WTC11 (cell line): Measurements from ENCODE around the gene PCSK1N. TPM values are rescaled to one million over a fixed set of nuclear protein-coding genes. Genes with fewer than 3 reads are reported as not detected.

Source experiments
- ATAC-seq: fragments of 200-7000 bp; cut with Tn5 transposase; 2 replicates; pipeline ENCODE4 v1.10.0; 2021; ENCODE audit warnings: mild to moderate bottlenecking, moderate library complexity
- CTCF ChIA-PET: fragments of 300-600 bp; sonication (Branson Sonifier 250); formaldehyde crosslinking; loops from one replicate; lab custom pipeline; 2021; ENCODE audit warnings: antibody characterized with exemption; lab: Charles Lee
- POLR2A ChIA-PET: fragments of 350-600 bp; sonication (Branson Sonifier 250); formaldehyde crosslinking; loops from one replicate; lab custom pipeline; 2021; ENCODE audit warnings: antibody characterized with exemption; lab: Charles Lee
- DNase-seq: peaks from one replicate; pipeline ENCODE4 v3.0.0; 2021; ENCODE audit warnings: low spot score
- H3K27ac Mint-ChIP-seq: 2 replicates; pipeline ENCODE4 v1.8.0; 2021; ENCODE audit warnings: mixed read lengths
- H3K27me3 Mint-ChIP-seq: 2 replicates; pipeline ENCODE4 v1.8.0; 2021; ENCODE audit warnings: low read depth, mild to moderate bottlenecking, moderate library complexity, mixed read lengths
- H3K36me3 Mint-ChIP-seq: 2 replicates; pipeline ENCODE4 v1.8.0; 2021; ENCODE audit warnings: mixed read lengths
- H3K4me1 Mint-ChIP-seq: 2 replicates; pipeline ENCODE4 v1.8.0; 2022; ENCODE audit warnings: mixed read lengths
- H3K4me3 Mint-ChIP-seq: 2 replicates; pipeline ENCODE4 v1.8.0; 2021; ENCODE audit warnings: mild to moderate bottlenecking, moderate library complexity, mixed read lengths
- H3K9me3 Mint-ChIP-seq: 2 replicates; pipeline ENCODE4 v1.8.0; 2021; ENCODE audit warnings: mixed read lengths
- CREB1 ChIP-seq: sonication (generic); formaldehyde crosslinking; IDR thresholded peaks from 2 replicates; pipeline ENCODE4 v1.8.0; 2023; ENCODE audit warnings: mild to moderate bottlenecking, missing genetic modification reagents
- ELF4 ChIP-seq: sonication (generic); formaldehyde crosslinking; IDR thresholded peaks from 2 replicates; pipeline ENCODE4 v1.8.1; 2022; ENCODE audit warnings: low read depth, mild to moderate bottlenecking, moderate library complexity, missing genetic modification reagents
- FOXP1 ChIP-seq: sonication (generic); formaldehyde crosslinking; IDR thresholded peaks from 2 replicates; pipeline ENCODE4 v1.8.0; 2022; ENCODE audit warnings: missing genetic modification reagents, mild to moderate bottlenecking, moderate library complexity, borderline replicate concordance
- GRHL2 ChIP-seq: fragments of 250-450 bp; sonication (Bioruptor Pico); IDR thresholded peaks from 2 replicates; pipeline ENCODE4 v1.8.0; 2022; ENCODE audit warnings: mild to moderate bottlenecking, moderate library complexity; ENCODE audit not compliant: insufficient replicate concordance, severe bottlenecking
- IRF2 ChIP-seq: sonication (generic); formaldehyde crosslinking; IDR thresholded peaks from 2 replicates; pipeline ENCODE4 v1.8.0; 2022; ENCODE audit warnings: low read depth, missing genetic modification reagents, borderline replicate concordance
- PRRX2 ChIP-seq: fragments of 250-450 bp; sonication (Bioruptor Pico); IDR thresholded peaks from 2 replicates; pipeline ENCODE4 v1.8.0; 2021; ENCODE audit warnings: mild to moderate bottlenecking
- SOX15 ChIP-seq: fragments of 250-450 bp; sonication (Bioruptor Pico); IDR thresholded peaks from 2 replicates; pipeline ENCODE4 v1.9.0; 2021; ENCODE audit warnings: mild to moderate bottlenecking
- TCF7 ChIP-seq: sonication (generic); formaldehyde crosslinking; IDR thresholded peaks from 2 replicates; pipeline ENCODE4 v1.8.0; 2022; ENCODE audit warnings: mild to moderate bottlenecking, low read depth, missing genetic modification reagents, moderate library complexity
- ZNF263 ChIP-seq: sonication (generic); formaldehyde crosslinking; IDR thresholded peaks from 2 replicates; pipeline ENCODE4 v1.8.1; 2022; ENCODE audit warnings: low read depth, mild to moderate bottlenecking, moderate library complexity, missing genetic modification reagents
- total RNA-seq: library from RNA; stranded (reverse); gene quantifications from 3 replicates; pipeline ENCODE4 v1.2.3, GENCODE V29; 2021
- TF ChIP-seq, protein P1 (sequence below): sonication (generic); formaldehyde crosslinking; IDR thresholded peaks from 2 replicates; pipeline ENCODE4 v1.8.0; 2022; ENCODE audit warnings: mild to moderate bottlenecking, missing genetic modification reagents
- TF ChIP-seq, protein P2 (sequence below): sonication (generic); formaldehyde crosslinking; IDR thresholded peaks from 2 replicates; pipeline ENCODE4 v1.8.1; 2023; ENCODE audit warnings: mild to moderate bottlenecking, moderate library complexity, missing genetic modification reagents
- TF ChIP-seq, protein P3 (sequence below): fragments of 250-450 bp; sonication (Bioruptor Pico); IDR thresholded peaks from 2 replicates; pipeline ENCODE4 v1.9.0; 2021; ENCODE audit warnings: mild to moderate bottlenecking, borderline replicate concordance
- TF ChIP-seq, protein P4 (sequence below): sonication (generic); formaldehyde crosslinking; IDR thresholded peaks from 2 replicates; pipeline ENCODE4 v1.8.0; 2022; ENCODE audit warnings: mild to moderate bottlenecking, missing genetic modification reagents
- TF ChIP-seq, protein P5 (sequence below): sonication (generic); formaldehyde crosslinking; IDR thresholded peaks from 2 replicates; pipeline ENCODE4 v1.8.1; 2023; ENCODE audit warnings: mild to moderate bottlenecking, missing genetic modification reagents, moderate library complexity
- TF ChIP-seq, protein P6 (sequence below): sonication (generic); formaldehyde crosslinking; IDR thresholded peaks from 2 replicates; pipeline ENCODE4 v1.8.0; 2022; ENCODE audit warnings: mild to moderate bottlenecking, missing genetic modification reagents

PCSK1N gene
- total RNA-seq, 1 experiment from 2014 or later: 7.5 TPM

DNA sequence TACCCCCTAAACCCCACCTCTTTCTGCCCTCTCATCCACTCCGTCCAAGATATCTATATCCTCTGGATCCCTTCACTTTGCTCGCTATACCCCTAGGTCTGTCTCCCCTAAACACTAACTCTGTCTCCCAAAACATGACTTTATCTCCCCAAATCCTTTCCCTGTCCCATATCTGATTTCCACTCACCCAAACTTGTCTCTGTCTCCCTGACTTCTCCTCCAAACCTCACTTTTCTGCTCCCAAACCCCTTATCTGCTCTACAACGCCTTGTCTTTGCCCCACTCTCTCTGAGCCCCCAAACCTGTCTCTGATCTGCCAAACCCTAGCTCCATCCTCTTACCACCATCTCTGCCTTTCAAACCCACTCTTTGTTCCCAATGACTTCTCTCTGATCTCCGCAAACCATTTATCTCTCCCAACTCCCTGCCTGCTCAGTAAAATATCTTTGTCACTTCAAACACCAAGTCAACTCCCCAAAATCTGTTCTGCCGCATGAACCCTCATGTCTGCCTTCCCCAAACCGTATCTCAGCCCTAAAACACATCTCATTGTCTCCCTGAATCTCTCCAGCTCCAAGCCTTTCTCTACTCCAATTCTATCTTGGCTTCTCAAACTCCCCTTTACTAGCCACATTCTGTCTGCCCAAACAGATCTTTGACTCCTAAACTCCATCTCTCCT lies 48.4 kb downstream of the PCSK1N start:
- Mint-ChIP-seq H3K36me3 (no peaks in the 10 kb centered on the region), H3K27me3 (peaks cover 15% of the 10 kb centered on the region), H3K9me3 (no peaks in the 10 kb centered on the region), H3K4me1 (no peaks in the 10 kb centered on the region), H3K4me3 (no peak overlapping the region), H3K27ac (no peak overlapping the region)
- TF ChIP-seq GRHL2 (CRISPR knock-in tag) (no peak), TCF7 (CRISPR knock-in tag) (no peak), IRF2 (CRISPR knock-in tag) (no peak), FOXP1 (CRISPR knock-in tag) (no peak)
- TF ChIP-seq, protein P1, sequence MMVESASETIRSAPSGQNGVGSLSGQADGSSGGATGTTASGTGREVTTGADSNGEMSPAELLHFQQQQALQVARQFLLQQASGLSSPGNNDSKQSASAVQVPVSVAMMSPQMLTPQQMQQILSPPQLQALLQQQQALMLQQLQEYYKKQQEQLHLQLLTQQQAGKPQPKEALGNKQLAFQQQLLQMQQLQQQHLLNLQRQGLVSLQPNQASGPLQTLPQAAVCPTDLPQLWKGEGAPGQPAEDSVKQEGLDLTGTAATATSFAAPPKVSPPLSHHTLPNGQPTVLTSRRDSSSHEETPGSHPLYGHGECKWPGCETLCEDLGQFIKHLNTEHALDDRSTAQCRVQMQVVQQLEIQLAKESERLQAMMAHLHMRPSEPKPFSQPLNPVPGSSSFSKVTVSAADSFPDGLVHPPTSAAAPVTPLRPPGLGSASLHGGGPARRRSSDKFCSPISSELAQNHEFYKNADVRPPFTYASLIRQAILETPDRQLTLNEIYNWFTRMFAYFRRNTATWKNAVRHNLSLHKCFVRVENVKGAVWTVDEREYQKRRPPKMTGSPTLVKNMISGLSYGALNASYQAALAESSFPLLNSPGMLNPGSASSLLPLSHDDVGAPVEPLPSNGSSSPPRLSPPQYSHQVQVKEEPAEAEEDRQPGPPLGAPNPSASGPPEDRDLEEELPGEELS (CRISPR knock-in tag): no peak
- TF ChIP-seq, protein P2, sequence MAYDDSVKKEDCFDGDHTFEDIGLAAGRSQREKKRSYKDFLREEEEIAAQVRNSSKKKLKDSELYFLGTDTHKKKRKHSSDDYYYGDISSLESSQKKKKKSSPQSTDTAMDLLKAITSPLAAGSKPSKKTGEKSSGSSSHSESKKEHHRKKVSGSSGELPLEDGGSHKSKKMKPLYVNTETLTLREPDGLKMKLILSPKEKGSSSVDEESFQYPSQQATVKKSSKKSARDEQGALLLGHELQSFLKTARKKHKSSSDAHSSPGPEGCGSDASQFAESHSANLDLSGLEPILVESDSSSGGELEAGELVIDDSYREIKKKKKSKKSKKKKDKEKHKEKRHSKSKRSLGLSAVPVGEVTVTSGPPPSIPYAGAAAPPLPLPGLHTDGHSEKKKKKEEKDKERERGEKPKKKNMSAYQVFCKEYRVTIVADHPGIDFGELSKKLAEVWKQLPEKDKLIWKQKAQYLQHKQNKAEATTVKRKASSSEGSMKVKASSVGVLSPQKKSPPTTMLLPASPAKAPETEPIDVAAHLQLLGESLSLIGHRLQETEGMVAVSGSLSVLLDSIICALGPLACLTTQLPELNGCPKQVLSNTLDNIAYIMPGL: no peak
- ChIA-PET POLR2A (no interaction called here), CTCF (no interaction called here)
- no peak for ATAC-seq
- DNase-seq: no peak

DNA sequence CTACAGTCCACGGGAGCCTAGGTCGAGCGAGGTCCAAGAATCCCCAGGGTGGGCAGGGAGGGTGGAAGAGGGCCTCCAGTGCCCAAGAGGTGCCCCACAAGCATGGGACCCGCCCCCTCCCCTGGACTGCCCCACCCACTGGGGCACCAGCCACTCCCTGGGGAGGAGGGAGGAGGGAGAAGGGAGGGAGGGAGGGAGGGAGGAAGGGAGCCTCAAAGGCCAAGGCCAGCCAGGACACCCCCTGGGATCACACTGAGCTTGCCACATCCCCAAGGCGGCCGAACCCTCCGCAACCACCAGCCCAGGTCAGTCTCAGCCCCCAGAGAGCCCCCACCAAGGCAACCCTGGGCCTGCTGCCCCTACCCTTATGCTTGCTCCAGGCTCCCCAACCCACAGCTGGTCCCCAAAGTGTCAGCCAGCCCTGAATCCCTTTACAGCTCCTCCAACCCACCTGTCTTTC lies 49.0 kb downstream of the PCSK1N start, which contains the start of gene GATA1:
Gene GATA1, plus strand, starts transcription at position 250 of the 460 bp plus-strand sequence. CDS start 4,520 bp downstream, outside the sequence.
- no peaks in the 10 kb centered on the region for H3K9me3 Mint-ChIP-seq
- H3K27me3 Mint-ChIP-seq: peaks cover 15% of the 10 kb centered on the region
- no peak for ATAC-seq
- no peak within 1 kb of the TSS for H3K4me3 Mint-ChIP-seq
- TF ChIP-seq, protein P3, sequence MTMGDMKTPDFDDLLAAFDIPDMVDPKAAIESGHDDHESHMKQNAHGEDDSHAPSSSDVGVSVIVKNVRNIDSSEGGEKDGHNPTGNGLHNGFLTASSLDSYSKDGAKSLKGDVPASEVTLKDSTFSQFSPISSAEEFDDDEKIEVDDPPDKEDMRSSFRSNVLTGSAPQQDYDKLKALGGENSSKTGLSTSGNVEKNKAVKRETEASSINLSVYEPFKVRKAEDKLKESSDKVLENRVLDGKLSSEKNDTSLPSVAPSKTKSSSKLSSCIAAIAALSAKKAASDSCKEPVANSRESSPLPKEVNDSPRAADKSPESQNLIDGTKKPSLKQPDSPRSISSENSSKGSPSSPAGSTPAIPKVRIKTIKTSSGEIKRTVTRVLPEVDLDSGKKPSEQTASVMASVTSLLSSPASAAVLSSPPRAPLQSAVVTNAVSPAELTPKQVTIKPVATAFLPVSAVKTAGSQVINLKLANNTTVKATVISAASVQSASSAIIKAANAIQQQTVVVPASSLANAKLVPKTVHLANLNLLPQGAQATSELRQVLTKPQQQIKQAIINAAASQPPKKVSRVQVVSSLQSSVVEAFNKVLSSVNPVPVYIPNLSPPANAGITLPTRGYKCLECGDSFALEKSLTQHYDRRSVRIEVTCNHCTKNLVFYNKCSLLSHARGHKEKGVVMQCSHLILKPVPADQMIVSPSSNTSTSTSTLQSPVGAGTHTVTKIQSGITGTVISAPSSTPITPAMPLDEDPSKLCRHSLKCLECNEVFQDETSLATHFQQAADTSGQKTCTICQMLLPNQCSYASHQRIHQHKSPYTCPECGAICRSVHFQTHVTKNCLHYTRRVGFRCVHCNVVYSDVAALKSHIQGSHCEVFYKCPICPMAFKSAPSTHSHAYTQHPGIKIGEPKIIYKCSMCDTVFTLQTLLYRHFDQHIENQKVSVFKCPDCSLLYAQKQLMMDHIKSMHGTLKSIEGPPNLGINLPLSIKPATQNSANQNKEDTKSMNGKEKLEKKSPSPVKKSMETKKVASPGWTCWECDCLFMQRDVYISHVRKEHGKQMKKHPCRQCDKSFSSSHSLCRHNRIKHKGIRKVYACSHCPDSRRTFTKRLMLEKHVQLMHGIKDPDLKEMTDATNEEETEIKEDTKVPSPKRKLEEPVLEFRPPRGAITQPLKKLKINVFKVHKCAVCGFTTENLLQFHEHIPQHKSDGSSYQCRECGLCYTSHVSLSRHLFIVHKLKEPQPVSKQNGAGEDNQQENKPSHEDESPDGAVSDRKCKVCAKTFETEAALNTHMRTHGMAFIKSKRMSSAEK (CRISPR knock-in tag): no peak
- TF ChIP-seq CREB1 (CRISPR knock-in tag): no peak
- TF ChIP-seq, protein P4, sequence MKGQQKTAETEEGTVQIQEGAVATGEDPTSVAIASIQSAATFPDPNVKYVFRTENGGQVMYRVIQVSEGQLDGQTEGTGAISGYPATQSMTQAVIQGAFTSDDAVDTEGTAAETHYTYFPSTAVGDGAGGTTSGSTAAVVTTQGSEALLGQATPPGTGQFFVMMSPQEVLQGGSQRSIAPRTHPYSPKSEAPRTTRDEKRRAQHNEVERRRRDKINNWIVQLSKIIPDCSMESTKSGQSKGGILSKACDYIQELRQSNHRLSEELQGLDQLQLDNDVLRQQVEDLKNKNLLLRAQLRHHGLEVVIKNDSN (CRISPR knock-in tag): no peak
- TF ChIP-seq SOX15 (CRISPR knock-in tag): no peak
- TF ChIP-seq, protein P5, sequence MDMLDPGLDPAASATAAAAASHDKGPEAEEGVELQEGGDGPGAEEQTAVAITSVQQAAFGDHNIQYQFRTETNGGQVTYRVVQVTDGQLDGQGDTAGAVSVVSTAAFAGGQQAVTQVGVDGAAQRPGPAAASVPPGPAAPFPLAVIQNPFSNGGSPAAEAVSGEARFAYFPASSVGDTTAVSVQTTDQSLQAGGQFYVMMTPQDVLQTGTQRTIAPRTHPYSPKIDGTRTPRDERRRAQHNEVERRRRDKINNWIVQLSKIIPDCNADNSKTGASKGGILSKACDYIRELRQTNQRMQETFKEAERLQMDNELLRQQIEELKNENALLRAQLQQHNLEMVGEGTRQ (CRISPR knock-in tag): no peak
- TF ChIP-seq ELF4 (CRISPR knock-in tag): no peak
- TF ChIP-seq ZNF263 (CRISPR knock-in tag): no peak
- TF ChIP-seq PRRX2: no peak
- TF ChIP-seq, protein P6, sequence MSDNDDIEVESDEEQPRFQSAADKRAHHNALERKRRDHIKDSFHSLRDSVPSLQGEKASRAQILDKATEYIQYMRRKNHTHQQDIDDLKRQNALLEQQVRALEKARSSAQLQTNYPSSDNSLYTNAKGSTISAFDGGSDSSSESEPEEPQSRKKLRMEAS (CRISPR knock-in tag): no peak
- TF ChIP-seq, all 79 proteins: peak for 0
- Mint-ChIP-seq H3K36me3 (no peaks in the 10 kb centered on the region), H3K27ac (no peak within 1 kb of the TSS), H3K4me1 (no peaks in the 10 kb centered on the region)
- POLR2A ChIA-PET: no interaction called here
- no peak for DNase-seq
- CTCF ChIA-PET: no interaction called here
